PC-3 (cell line): ENCODE results near the gene AKR1B15. TPM values are rescaled to one million over a fixed set of nuclear protein-coding genes. Genes with fewer than 3 reads are reported as not detected.

Source experiments
- ATAC-seq: fragments of 200-7000 bp; cut with Tn5 transposase; 2 replicates; pipeline ENCODE4 v1.9.1; 2020; ENCODE audit warnings: mild to moderate bottlenecking, moderate library complexity
- BruUV-seq: library from RNA; stranded (reverse); fragments of 400-500 nt; replicated peaks from 2 replicates; lab custom pipeline; 2021; lab: Mats Ljungman, UMichigan
- CTCF ChIA-PET: fragments of 300-600 bp; sonication (Branson Sonifier 250); formaldehyde crosslinking; loops from one replicate; lab custom pipeline; 2022; ENCODE audit warnings: antibody characterized with exemption; lab: Charles Lee
- POLR2A ChIA-PET: fragments of 300-600 bp; sonication (Branson Sonifier 250); formaldehyde crosslinking; loops from one replicate; lab custom pipeline; 2022; ENCODE audit warnings: antibody characterized with exemption; ENCODE audit not compliant: unreplicated experiment; lab: Charles Lee
- DNase-seq: peaks from one replicate; pipeline ENCODE4 v3.0.0-alpha.2; 2015
- H2AFZ ChIP-seq: fragments of 300-600 bp; sonication (generic); 2 replicates; pipeline ENCODE4 v1.6.0; 2016; ENCODE audit warnings: antibody characterized with exemption, low read length
- H3F3A ChIP-seq: fragments of 300-600 bp; sonication (generic); one replicate; pipeline ENCODE4 v1.6.0; 2017; ENCODE audit warnings: antibody characterized with exemption, low read length, control low read depth, mild to moderate bottlenecking; ENCODE audit not compliant: unreplicated experiment
- H3K27ac ChIP-seq: fragments of 300-600 bp; sonication (generic); 2 replicates; pipeline ENCODE4 v1.5.1; 2016; ENCODE audit warnings: mild to moderate bottlenecking, low read length
- H3K27me3 ChIP-seq: fragments of 300-600 bp; sonication (generic); 2 replicates; pipeline ENCODE4 v1.6.1; 2016; ENCODE audit warnings: low read length, mixed read lengths
- H3K36me3 ChIP-seq: fragments of 300-600 bp; sonication (generic); 2 replicates; pipeline ENCODE4 v1.6.1; 2016; ENCODE audit warnings: low read depth, mixed run types, low read length, mixed read lengths
- H3K4me1 ChIP-seq: fragments of 300-600 bp; sonication (generic); 2 replicates; pipeline ENCODE4 v1.5.1; 2016; ENCODE audit warnings: low read length; ENCODE audit not compliant: insufficient read depth
- H3K4me2 ChIP-seq: fragments of 300-600 bp; sonication (generic); 2 replicates; pipeline ENCODE4 v1.6.0; 2016; ENCODE audit warnings: low read length
- H3K4me3 ChIP-seq: fragments of 300-600 bp; sonication (generic); 2 replicates; pipeline ENCODE4 v1.5.1; 2016; ENCODE audit warnings: mild to moderate bottlenecking, low read length, mixed read lengths
- H3K79me2 ChIP-seq: fragments of 300-600 bp; sonication (generic); 2 replicates; pipeline ENCODE4 v1.6.1; 2017; ENCODE audit warnings: low read length, mixed read lengths
- H3K9ac ChIP-seq: fragments of 300-600 bp; sonication (generic); 2 replicates; pipeline ENCODE4 v1.6.0; 2016; ENCODE audit warnings: mild to moderate bottlenecking, low read length
- H3K9me2 ChIP-seq: fragments of 300-600 bp; sonication (generic); replicated peaks from 2 replicates; pipeline ENCODE4 v1.6.1; 2016; ENCODE audit warnings: mixed run types, low read length, mixed read lengths
- H3K9me3 ChIP-seq: fragments of 300-600 bp; sonication (generic); 2 replicates; pipeline ENCODE4 v1.6.1; 2016; ENCODE audit warnings: low read length, mixed read lengths
- H4K20me1 ChIP-seq: fragments of 300-600 bp; sonication (generic); 2 replicates; pipeline ENCODE4 v1.6.1; 2016; ENCODE audit warnings: low read length, mixed read lengths
- CTCF ChIP-seq: fragments of 300-600 bp; sonication (generic); conservative IDR thresholded peaks from 2 replicates; pipeline ENCODE4 v1.5.1; 2017; ENCODE audit warnings: antibody characterized with exemption, low read depth, mild to moderate bottlenecking, low read length
- EZH2 ChIP-seq: fragments of 300-600 bp; sonication (generic); IDR thresholded peaks from one replicate; pipeline ENCODE4 v1.6.1; 2017; ENCODE audit warnings: antibody characterized with exemption, mild to moderate bottlenecking, low read length; ENCODE audit not compliant: unreplicated experiment
- EZH2phosphoT487 ChIP-seq: fragments of 300-600 bp; sonication (generic); IDR thresholded peaks from 2 replicates; pipeline ENCODE4 v1.6.1; 2018; ENCODE audit warnings: mild to moderate bottlenecking, antibody characterized with exemption, low read length, borderline replicate concordance
- intact Hi-C: fragments of 100-400 bp; cut with micrococcal nuclease; formaldehyde crosslinking; loops from 2 replicates; pipeline ENCODE4 v1.9.0; 2023
- total RNA-seq: library from RNA; depleted of rRNA; stranded (reverse); fragments of >200 nt; gene quantifications from 2 replicates; pipeline ENCODE4 v1.2.3, GENCODE V29; 2014

Gene AKR1B15
- total RNA-seq, 1 experiment from 2014 or later = 0.40 TPM

- Histone ChIP-seq H3K27ac (no peak overlapping the region), H3K27me3 (no peaks in the 10 kb centered on the region), H3K36me3 (no peaks in the 10 kb centered on the region), H3K4me3 (no peak overlapping the region), H3F3A (no peaks in the 10 kb centered on the region), H3K4me1 (no peaks in the 10 kb centered on the region), H3K9me3 (no peaks in the 10 kb centered on the region), H3K9ac (no peak overlapping the region), H3K79me2 (no peaks in the 10 kb centered on the region), H4K20me1 (no peaks in the 10 kb centered on the region), H3K4me2 (no peak overlapping the region), H2AFZ (no peak overlapping the region), H3K9me2 (no peaks in the 10 kb centered on the region)
- ChIA-PET POLR2A (no interaction called here), CTCF (no interaction called here)
- intact Hi-C loops = no loop called here
- no peak for TF ChIP-seq EZH2
- TF ChIP-seq CTCF = no peak
- no peak for TF ChIP-seq EZH2phosphoT487
- BruUV-seq = no TSS peak
- ATAC-seq = no peak
- DNase-seq = no peak
These were observed 78.3 kb downstream of the AKR1B15 start for GRCh38 chr7:134627109-134627774.

- Histone ChIP-seq H3K9me2 (no peaks in the 10 kb centered on the region), H4K20me1 (no peaks in the 10 kb centered on the region), H3K4me3 (no peak overlapping the region), H3K27me3 (no peaks in the 10 kb centered on the region), H3K79me2 (no peaks in the 10 kb centered on the region), H3K36me3 (no peaks in the 10 kb centered on the region), H3K9me3 (no peaks in the 10 kb centered on the region), H3K9ac (no peak overlapping the region), H3K4me1 (no peaks in the 10 kb centered on the region), H3K27ac (no peak overlapping the region), H3K4me2 (no peak overlapping the region), H2AFZ (no peak overlapping the region), H3F3A (no peaks in the 10 kb centered on the region)
- no TSS peak for BruUV-seq
- ChIA-PET POLR2A (no interaction called here), CTCF (no interaction called here)
- ATAC-seq (no peak), DNase-seq (no peak)
- intact Hi-C loops = no loop called here
- TF ChIP-seq EZH2phosphoT487 (no peak), EZH2 (no peak), CTCF (no peak)
These were observed 78.9 kb downstream of the AKR1B15 start for GRCh38 chr7:134627775-134628153.

- ChIA-PET CTCF (no interaction called here), POLR2A (no interaction called here)
- Histone ChIP-seq H3K79me2 (no peaks in the 10 kb centered on the region), H3K9ac (no peak overlapping the region), H3K4me3 (no peak overlapping the region), H4K20me1 (no peaks in the 10 kb centered on the region), H3K36me3 (no peaks in the 10 kb centered on the region), H3K4me1 (no peaks in the 10 kb centered on the region), H3K9me2 (no peaks in the 10 kb centered on the region), H3K9me3 (no peaks in the 10 kb centered on the region), H3F3A (no peaks in the 10 kb centered on the region), H3K4me2 (no peak overlapping the region), H2AFZ (no peak overlapping the region), H3K27ac (no peak overlapping the region), H3K27me3 (no peaks in the 10 kb centered on the region)
- no TSS peak for BruUV-seq
- no peak for DNase-seq
- ATAC-seq = no peak
- TF ChIP-seq EZH2 (no peak), EZH2phosphoT487 (no peak), CTCF (no peak)
- intact Hi-C loops = no loop called here
These were observed 80.5 kb downstream of the AKR1B15 start for GRCh38 chr7:134629445-134629844.
